ENCODE measurements around the gene TTC4. TPM values are rescaled to one million over a fixed set of nuclear protein-coding genes. Genes with fewer than 3 reads are reported as not detected.

TTC4 gene
- total and polyA plus RNA-seq, 2 donors from 2014 or later, result 18.0 to 21.5 TPM

DNA sequence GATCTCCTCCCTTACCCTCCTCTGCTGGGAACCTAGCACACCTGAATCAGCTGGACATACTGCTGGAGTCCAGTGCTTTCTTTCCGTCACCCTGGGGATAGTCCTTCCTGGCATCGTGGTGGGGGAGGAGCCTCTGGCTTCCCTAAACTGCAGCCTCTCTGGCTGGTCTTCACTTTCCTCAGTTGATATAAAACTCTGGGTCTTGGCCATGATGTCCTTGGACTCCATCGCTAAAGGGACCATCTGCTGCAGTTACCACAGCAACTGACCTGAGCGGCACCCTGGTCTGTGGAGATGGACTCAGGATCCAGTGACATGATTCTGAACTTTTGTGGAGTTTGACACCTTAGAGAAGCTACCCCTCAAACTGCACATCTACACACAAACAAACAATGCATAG is 25.9 kb downstream of the TTC4 start:
- Histone ChIP-seq H3K4me3 (ENCODE audit: low read length in 3 of 3) (no peak overlapping the region), H3K9ac (ENCODE audit: low read length in 3 of 3) (no peak overlapping the region), H3K4me1 (ENCODE audit: control insufficient read depth in 2 of 3, insufficient read depth in 2 of 3, low read depth in 1 of 3, low read length in 3 of 3) (no peaks in the 10 kb centered on the region), H3K27ac (ENCODE audit: low read depth in 2 of 2, low read length in 2 of 2) (no peak overlapping the region), H3K27me3 (ENCODE audit: control insufficient read depth, insufficient read depth, low read length) (no peaks in the 10 kb centered on the region), H3K36me3 (ENCODE audit: control insufficient read depth in 2 of 3, insufficient read depth in 3 of 3, low read length in 3 of 3) (peaks cover 7 to 33% (median 21%) of the 10 kb centered on the region in 3 donors), H3K9me3 (ENCODE audit: control insufficient read depth in 2 of 3, insufficient read depth in 1 of 3, low read length in 3 of 3) (no peaks in the 10 kb centered on the region)
- no peak for FAIRE-seq
- TF ChIP-seq, protein P1, sequence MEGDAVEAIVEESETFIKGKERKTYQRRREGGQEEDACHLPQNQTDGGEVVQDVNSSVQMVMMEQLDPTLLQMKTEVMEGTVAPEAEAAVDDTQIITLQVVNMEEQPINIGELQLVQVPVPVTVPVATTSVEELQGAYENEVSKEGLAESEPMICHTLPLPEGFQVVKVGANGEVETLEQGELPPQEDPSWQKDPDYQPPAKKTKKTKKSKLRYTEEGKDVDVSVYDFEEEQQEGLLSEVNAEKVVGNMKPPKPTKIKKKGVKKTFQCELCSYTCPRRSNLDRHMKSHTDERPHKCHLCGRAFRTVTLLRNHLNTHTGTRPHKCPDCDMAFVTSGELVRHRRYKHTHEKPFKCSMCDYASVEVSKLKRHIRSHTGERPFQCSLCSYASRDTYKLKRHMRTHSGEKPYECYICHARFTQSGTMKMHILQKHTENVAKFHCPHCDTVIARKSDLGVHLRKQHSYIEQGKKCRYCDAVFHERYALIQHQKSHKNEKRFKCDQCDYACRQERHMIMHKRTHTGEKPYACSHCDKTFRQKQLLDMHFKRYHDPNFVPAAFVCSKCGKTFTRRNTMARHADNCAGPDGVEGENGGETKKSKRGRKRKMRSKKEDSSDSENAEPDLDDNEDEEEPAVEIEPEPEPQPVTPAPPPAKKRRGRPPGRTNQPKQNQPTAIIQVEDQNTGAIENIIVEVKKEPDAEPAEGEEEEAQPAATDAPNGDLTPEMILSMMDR (IDR thresholded peaks at IDR 0.05; ENCODE audit: borderline replicate concordance, extremely low read depth, insufficient read depth), result no peak
- intact Hi-C loops (cut with DNase I), result no loop called here
- DNase-seq, result no peak

DNA sequence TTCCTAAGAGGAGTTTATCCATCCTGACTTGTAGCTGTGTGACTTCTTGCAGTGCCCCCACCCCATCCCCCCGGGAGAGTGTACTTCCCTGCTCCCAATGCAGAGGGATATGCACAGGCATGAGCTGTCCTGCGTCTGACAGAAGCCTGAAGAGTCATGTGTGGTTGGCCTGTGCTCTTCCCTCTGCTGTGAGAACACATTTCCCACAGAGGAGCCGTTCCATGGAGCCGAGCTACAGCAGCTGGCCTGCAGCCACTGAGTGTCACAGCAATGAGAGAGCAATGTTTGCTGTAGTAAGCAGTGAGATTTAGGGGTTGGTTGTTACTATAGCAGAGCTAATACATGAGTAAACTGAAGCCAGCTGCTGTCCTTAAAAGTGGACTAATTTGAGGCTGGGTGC is 26.6 kb downstream of the TTC4 start:
- Histone ChIP-seq H3K4me1 (ENCODE audit: control insufficient read depth in 2 of 3, insufficient read depth in 2 of 3, low read depth in 1 of 3, low read length in 3 of 3) (no peaks in the 10 kb centered on the region), H3K9ac (ENCODE audit: low read length in 3 of 3) (no peak overlapping the region), H3K36me3 (ENCODE audit: control insufficient read depth in 2 of 3, insufficient read depth in 3 of 3, low read length in 3 of 3) (peaks cover 7 to 30% (median 14%) of the 10 kb centered on the region in 3 donors), H3K4me3 (ENCODE audit: low read length in 3 of 3) (no peak overlapping the region), H3K27me3 (ENCODE audit: control insufficient read depth, insufficient read depth, low read length) (no peaks in the 10 kb centered on the region), H3K9me3 (ENCODE audit: control insufficient read depth in 2 of 3, insufficient read depth in 1 of 3, low read length in 3 of 3) (no peaks in the 10 kb centered on the region), H3K27ac (ENCODE audit: low read depth in 2 of 2, low read length in 2 of 2) (no peak overlapping the region)
- peak in 2 of 5 donors; percentile 12 to 59 for DNase-seq
- intact Hi-C loops (cut with DNase I), result no loop called here
- FAIRE-seq, result no peak
- TF ChIP-seq, protein P1 (IDR thresholded peaks at IDR 0.05; ENCODE audit: borderline replicate concordance, extremely low read depth, insufficient read depth), result no peak

DNA sequence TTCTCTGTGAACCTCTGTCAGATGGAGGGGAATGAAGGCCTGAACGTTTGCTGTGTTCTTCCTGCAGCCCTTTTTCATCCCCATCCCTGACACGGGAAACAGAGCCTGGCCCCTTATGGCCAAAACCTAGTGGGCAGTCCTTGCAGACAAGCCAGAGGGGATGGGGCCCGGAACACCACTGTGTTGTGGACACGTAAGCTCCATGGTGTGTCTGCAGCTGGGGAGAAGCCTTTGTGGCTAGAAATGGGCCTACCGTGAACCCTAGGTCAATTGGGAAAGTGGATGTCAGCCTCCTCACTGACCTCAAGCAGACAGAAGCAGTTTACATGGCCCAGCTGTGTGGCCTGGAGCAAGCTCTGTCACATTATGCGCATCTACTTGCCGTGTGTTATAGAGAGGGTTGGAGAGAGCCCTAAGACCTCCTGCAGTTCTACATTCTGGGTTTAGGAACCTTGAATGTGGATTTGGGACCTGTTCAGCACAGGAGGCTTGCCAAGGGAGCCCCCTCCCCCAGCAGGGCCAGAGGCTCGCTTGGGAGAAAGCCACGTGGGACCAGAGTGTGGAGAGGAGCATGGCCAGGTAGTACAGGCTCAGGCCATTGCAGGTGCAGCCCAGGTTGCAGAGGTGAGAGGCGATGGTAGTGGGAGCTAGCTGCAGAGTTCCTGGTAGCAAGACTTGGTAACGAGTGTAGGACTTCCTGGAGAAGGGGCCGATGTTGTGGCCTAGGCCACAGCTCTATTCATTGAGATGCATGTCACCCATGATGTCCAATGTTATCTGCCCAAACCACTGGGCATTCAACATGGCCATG is 28.0 kb downstream of the TTC4 start:
- H3K9me3 ChIP-seq (ENCODE audit: control insufficient read depth in 2 of 3, insufficient read depth in 1 of 3, low read length in 3 of 3), result no peaks in the 10 kb centered on the region
- DNase-seq (peak in 1 of 5 donors; percentile 15), FAIRE-seq (no peak)
- TF ChIP-seq, protein P1 (IDR thresholded peaks at IDR 0.05; ENCODE audit: borderline replicate concordance, extremely low read depth, insufficient read depth), result no peak
- no peak overlapping the region for H3K9ac ChIP-seq (ENCODE audit: low read length in 3 of 3)
- H3K27ac ChIP-seq (ENCODE audit: low read depth in 2 of 2, low read length in 2 of 2), result no peak overlapping the region
- H3K36me3 ChIP-seq (ENCODE audit: control insufficient read depth in 2 of 3, insufficient read depth in 3 of 3, low read length in 3 of 3), result peaks cover 2 to 22% (median 9%) of the 10 kb centered on the region in 3 donors
- intact Hi-C loops (cut with DNase I), result no loop called here
- H3K4me3 ChIP-seq (ENCODE audit: low read length in 3 of 3), result no peak overlapping the region
- no peaks in the 10 kb centered on the region for H3K4me1 ChIP-seq (ENCODE audit: control insufficient read depth in 2 of 3, insufficient read depth in 2 of 3, low read depth in 1 of 3, low read length in 3 of 3)
- H3K27me3 ChIP-seq (ENCODE audit: control insufficient read depth, insufficient read depth, low read length), result no peaks in the 10 kb centered on the region
